Measurements from ENCODE around the gene PDK2.

The PDK2 gene

DNA sequence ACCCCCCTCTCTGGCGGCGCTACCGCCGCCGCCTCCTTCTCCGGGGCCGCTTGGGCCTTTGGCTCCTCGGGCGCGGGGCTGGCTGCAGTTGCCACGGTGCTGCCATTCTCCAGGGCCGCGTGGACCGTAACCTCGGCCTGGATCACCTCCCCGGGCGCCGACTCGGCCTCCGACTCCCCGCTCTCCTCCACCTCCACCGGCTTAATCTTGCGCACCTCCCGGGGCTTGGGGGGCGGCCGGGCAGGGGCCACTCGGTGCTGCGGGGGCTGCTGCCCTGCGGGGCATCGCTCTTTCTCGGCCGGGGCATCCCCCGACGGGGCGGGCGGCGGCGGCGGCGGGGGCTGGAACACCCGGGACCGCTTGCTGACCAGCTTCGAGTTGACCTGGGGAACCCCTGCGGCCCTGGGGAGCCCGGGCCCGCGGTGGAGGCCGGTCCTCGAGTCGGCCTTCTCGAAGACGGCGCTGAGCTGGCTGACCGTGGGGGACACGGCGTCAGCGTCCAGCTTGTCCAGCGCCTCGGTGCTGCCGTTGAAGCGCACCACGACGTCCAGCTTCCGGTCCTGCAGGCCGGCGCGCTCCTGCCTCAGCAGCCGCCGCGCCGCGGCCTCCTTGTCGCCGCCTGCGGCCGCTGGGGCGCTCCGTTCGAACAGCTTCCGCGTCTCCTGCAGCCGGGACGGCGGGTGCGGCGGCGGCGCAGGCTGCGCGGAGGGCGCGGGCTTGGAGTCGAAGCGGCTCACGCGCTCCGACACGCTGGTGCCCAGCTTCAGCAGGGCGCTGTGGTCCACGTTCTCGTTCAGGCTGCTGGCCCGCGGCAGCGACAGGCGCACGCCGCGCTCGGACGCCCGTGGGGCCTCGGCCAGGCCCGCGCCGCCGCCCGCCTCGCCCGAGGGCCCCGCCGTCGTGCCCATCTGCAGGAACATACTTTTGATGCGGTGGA is 54.5 kb downstream of the PDK2 start:
- no peak for TF ChIP-seq ZC3H10 (CRISPR knock-in tag; IDR thresholded peaks at IDR 0.05)
- no peak for TF ChIP-seq CSDC2 (CRISPR knock-in tag; IDR thresholded peaks at IDR 0.05)
- TF ChIP-seq ZNF565 (CRISPR knock-in tag; conservative IDR thresholded peaks at IDR 0.05; ENCODE audit: low read depth) = no peak
- TF ChIP-seq ESRRG (CRISPR knock-in tag; IDR thresholded peaks at IDR 0.05) = no peak
- TF ChIP-seq, protein P1, sequence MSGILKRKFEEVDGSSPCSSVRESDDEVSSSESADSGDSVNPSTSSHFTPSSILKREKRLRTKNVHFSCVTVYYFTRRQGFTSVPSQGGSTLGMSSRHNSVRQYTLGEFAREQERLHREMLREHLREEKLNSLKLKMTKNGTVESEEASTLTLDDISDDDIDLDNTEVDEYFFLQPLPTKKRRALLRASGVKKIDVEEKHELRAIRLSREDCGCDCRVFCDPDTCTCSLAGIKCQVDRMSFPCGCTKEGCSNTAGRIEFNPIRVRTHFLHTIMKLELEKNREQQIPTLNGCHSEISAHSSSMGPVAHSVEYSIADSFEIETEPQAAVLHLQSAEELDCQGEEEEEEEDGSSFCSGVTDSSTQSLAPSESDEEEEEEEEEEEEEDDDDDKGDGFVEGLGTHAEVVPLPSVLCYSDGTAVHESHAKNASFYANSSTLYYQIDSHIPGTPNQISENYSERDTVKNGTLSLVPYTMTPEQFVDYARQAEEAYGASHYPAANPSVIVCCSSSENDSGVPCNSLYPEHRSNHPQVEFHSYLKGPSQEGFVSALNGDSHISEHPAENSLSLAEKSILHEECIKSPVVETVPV (CRISPR knock-in tag; IDR thresholded peaks at IDR 0.05) = no peak
- TF ChIP-seq, protein P2, sequence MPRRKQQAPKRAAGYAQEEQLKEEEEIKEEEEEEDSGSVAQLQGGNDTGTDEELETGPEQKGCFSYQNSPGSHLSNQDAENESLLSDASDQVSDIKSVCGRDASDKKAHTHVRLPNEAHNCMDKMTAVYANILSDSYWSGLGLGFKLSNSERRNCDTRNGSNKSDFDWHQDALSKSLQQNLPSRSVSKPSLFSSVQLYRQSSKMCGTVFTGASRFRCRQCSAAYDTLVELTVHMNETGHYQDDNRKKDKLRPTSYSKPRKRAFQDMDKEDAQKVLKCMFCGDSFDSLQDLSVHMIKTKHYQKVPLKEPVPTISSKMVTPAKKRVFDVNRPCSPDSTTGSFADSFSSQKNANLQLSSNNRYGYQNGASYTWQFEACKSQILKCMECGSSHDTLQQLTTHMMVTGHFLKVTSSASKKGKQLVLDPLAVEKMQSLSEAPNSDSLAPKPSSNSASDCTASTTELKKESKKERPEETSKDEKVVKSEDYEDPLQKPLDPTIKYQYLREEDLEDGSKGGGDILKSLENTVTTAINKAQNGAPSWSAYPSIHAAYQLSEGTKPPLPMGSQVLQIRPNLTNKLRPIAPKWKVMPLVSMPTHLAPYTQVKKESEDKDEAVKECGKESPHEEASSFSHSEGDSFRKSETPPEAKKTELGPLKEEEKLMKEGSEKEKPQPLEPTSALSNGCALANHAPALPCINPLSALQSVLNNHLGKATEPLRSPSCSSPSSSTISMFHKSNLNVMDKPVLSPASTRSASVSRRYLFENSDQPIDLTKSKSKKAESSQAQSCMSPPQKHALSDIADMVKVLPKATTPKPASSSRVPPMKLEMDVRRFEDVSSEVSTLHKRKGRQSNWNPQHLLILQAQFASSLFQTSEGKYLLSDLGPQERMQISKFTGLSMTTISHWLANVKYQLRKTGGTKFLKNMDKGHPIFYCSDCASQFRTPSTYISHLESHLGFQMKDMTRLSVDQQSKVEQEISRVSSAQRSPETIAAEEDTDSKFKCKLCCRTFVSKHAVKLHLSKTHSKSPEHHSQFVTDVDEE (CRISPR knock-in tag; IDR thresholded peaks at IDR 0.05) = 0 out of 2 replicates have a peak, but pooled peaks have one; percentile 11
- no peak for TF ChIP-seq GLIS3 (CRISPR knock-in tag; IDR thresholded peaks at IDR 0.05)
- TF ChIP-seq ISL1 (CRISPR knock-in tag; IDR thresholded peaks at IDR 0.05) = no peak
- ATAC-seq = no peak

DNA sequence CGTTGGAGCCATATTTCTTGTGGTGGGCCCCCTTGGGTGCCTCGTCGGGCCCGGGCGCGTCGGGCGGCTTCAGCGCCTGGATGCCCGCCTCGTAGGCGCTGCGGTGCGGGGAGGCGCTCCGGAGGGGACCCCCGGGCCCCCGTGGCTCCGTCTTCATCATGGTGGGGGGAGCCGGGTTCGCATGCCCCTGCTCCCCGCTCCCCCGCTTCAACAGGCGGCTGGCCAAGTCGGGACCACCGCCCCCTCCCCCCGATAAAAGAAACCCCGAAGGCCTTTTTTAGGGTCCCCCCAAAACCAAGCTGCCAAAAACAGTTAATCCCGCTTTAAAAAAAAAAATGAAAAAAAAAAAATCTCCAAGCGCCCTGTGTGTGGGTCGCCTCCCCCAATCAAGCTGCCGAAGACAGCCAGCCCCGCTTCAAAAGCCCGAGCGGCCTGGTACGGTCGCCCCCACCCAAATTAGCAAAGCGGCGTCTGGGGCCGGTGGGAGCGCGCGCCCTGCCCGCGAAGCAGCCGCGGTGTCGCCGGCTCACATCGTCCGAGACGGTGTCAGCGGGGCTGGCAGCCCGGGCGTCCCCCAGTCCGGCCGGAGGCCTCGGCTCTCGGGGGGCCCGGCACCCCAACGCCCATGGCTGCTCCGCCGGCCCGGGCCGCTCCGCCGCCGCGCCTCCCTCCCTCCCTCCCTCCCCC is 55.3 kb downstream of the PDK2 start, which contains the start of gene PPP1R9B:
TSS of gene PPP1R9B (minus strand) at position 324 of the 687 bp plus-strand sequence. CDS start at position 160, 164 bp downstream.
- ATAC-seq = no peak
- TF ChIP-seq, protein P1 (CRISPR knock-in tag; IDR thresholded peaks at IDR 0.05) = no peak
- TF ChIP-seq TCF4 (CRISPR knock-in tag; IDR thresholded peaks at IDR 0.05; ENCODE audit: borderline replicate concordance) = no peak
- TF ChIP-seq ZNF70 (CRISPR knock-in tag; IDR thresholded peaks at IDR 0.05) = no peak
- no peak for TF ChIP-seq ZNF8 (CRISPR knock-in tag; IDR thresholded peaks at IDR 0.05)
- TF ChIP-seq, protein P3, sequence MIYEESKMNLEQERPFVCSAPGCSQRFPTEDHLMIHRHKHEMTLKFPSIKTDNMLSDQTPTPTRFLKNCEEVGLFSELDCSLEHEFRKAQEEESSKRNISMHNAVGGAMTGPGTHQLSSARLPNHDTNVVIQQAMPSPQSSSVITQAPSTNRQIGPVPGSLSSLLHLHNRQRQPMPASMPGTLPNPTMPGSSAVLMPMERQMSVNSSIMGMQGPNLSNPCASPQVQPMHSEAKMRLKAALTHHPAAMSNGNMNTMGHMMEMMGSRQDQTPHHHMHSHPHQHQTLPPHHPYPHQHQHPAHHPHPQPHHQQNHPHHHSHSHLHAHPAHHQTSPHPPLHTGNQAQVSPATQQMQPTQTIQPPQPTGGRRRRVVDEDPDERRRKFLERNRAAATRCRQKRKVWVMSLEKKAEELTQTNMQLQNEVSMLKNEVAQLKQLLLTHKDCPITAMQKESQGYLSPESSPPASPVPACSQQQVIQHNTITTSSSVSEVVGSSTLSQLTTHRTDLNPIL (CRISPR knock-in tag; IDR thresholded peaks at IDR 0.05; ENCODE audit: low read depth) = no peak
- TF ChIP-seq ESRRG (CRISPR knock-in tag; IDR thresholded peaks at IDR 0.05) = no peak

DNA sequence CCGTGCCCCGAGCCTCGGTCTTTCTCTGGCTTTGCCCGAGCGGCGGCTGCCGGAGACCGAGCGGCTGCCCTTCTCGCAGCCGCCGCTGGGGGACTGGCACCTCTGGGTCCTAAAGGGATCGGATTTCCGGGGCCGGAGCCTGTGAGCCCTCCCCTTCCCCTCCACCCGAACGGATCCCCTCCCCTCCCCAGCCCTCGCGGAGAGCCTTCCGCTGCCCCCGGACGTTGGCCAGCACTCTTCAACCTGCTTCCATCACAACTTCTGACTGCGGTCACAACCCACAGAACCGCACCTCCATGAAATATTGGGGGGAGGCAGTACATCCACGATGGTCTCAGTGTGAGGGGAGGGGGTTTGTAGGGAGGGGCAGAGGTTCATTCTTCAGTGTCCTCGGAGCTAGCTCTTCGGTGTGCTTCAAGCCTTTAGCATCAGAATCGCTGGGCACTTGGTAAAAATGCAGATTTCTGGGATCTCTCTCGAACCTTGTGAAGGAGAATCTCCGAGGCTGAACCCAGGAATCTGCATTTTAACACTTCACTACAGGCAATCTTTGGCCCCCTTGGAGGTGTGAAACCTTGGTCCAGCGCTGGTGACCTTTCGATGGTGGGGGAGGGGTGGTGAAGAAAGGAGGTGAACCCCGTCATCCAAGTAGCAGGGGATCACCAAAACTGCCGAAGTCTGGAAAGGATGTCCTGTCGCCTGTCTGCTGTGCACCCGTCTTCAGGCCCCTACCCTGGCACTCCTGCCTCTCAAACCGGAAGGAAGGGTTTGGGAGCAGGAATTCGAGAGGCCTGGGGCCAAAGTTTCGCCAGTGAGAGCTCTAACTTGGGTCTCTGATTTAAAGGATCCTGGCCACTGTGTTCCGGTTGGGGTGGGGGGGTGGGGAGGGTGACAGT is 56.1 kb downstream of the PDK2 start:
- peak; percentile 70 for ATAC-seq
- TF ChIP-seq CSDC2 (CRISPR knock-in tag; IDR thresholded peaks at IDR 0.05) = no peak
- no peak for TF ChIP-seq PPARA (CRISPR knock-in tag; IDR thresholded peaks at IDR 0.05; ENCODE audit: borderline replicate concordance)
- TF ChIP-seq, protein P1 (CRISPR knock-in tag; IDR thresholded peaks at IDR 0.05) = no peak
- TF ChIP-seq BACH2 (CRISPR knock-in tag; IDR thresholded peaks at IDR 0.05; ENCODE audit: borderline replicate concordance) = no peak
- TF ChIP-seq, protein P2 (CRISPR knock-in tag; IDR thresholded peaks at IDR 0.05) = 0 out of 2 replicates have a peak, but pooled peaks have one; percentile 17
- no peak for TF ChIP-seq GLIS3 (CRISPR knock-in tag; IDR thresholded peaks at IDR 0.05)
- peak; percentile 75; the same call in 1 of the 2 replicates for TF ChIP-seq ZNF70 (CRISPR knock-in tag; IDR thresholded peaks at IDR 0.05)
- TF ChIP-seq, protein P4, sequence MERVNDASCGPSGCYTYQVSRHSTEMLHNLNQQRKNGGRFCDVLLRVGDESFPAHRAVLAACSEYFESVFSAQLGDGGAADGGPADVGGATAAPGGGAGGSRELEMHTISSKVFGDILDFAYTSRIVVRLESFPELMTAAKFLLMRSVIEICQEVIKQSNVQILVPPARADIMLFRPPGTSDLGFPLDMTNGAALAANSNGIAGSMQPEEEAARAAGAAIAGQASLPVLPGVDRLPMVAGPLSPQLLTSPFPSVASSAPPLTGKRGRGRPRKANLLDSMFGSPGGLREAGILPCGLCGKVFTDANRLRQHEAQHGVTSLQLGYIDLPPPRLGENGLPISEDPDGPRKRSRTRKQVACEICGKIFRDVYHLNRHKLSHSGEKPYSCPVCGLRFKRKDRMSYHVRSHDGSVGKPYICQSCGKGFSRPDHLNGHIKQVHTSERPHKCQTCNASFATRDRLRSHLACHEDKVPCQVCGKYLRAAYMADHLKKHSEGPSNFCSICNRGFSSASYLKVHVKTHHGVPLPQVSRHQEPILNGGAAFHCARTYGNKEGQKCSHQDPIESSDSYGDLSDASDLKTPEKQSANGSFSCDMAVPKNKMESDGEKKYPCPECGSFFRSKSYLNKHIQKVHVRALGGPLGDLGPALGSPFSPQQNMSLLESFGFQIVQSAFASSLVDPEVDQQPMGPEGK (CRISPR knock-in tag; IDR thresholded peaks at IDR 0.05; ENCODE audit: borderline replicate concordance) = peak; percentile 83; the same call in 1 of the 2 replicates

Measured in SK-N-SH treated with all-trans-retinoic acid at 6 μM for 48 hours (cell line).